Measurements from ENCODE around the gene HYLS1.
"Not testable (repeated sequence)": the region's sequence is repeated elsewhere in the genome, so short reads cannot be mapped to it uniquely, and the experiment has no call there.

The HYLS1 gene

DNA sequence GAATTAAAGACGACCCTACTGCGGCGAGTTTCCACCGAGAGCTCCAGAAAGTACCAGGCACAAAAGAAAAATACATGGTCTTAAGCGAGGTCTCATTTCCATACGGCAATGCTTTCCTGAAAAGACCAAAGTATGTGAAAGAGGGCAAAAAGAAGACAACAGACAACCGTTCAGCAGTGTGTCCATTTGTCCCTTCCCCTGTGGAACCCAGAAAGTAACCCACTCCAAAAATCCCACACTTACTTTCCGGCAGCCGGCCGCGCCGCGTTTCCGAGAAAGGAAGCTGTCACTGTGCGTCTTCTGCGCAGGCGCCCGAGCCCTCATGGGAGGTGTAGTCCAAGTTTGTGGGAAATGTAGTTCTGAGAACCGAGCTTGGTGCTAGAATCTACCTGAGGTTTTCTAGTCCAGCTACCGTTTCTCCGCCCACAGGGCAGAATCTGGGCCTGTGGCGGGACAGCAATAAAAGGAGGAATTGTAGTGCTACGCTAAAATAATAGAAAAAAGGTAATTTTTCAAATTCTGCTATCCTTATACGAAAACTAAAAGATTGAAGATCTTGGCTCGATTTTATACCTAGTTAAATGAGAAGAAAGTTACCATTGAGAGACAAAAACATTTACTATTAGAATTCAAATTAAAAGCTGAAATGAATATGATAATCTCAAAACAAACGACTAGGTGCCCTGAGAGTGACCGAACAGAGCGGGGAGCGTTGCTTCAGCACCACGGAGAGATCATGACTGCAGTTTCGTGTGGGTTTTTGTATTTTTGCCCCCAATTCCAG is 15.7 kb downstream of the HYLS1 start, which contains the start of gene PUS3:
Gene PUS3, minus strand, starts transcription at position 280 of the 784 bp plus-strand sequence. CDS start 6,922 bp downstream, outside the sequence.
- peak; percentile 78 for DNase-seq (ENCODE audit: low spot score)

DNA sequence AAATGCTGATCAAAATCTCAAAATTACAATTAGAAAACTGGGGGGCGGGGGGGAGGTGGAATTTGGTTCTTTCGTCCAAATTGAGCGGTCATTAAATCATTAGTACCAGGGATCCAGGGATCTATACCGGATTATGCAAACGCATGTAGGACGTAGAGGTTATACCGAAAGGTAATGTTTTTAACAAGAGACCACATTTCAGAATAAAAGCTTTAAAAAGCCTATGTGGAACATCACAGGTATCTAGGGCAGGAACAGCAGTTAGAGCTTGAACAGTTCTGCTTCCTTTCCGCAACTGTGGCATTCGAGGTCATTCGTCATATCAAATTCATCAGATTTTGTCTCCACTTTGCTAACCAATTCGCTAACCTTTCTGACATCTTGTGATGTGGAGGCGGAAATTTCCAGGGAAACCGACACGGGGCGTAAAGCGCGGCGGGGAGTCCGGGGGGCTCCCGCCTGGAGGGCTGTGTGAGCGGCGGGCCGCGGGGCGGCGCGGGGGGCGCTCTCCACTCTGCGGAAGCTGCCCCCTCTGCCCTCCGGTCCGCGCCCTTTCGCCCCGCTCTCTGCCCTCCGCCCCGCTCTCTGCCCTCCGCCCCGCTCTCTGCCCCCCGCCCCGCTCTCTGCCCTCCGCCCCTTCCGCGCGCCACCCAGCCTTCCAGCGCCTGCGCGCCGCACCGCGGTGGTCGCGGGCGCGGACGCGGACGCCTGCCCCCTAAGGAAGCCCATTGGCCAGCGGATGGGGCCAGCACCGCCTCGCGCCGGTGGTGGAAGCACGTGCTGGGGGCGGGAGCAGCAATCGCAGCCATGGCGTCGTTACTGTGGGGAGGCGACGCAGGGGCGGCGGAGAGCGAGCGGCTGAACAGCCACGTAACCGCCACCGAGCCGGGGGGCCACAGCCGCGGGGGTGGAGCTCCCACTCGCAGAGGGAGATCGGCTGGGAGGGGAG is 16.5 kb downstream of the HYLS1 start, which contains the start of gene DDX25:
Gene DDX25, plus strand, starts transcription at position 798 of the 949 bp plus-strand sequence. Its CDS starts 10 bp downstream, at position 808.
- no peak for DNase-seq (ENCODE audit: low spot score)

DNA sequence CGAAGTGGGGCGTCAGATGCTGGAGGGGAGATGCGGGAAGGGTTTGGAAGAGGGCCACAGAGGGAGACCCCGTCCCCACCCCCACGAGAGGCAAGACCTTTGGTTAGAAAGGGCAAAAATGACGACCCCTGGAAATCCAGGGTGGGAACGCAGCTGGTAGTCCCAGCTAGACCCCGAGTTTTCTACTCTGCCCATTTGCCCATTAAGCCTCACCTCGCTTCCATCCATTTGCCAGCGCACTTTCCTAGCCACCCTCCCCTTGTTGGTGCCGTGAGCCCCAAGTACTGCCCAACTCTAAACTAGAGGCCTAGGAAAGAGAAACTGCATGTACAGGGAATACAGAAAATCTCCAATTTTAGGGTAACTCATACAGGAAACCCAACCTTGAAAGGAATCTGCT is 17.2 kb downstream of the HYLS1 start:
- no peak for DNase-seq (ENCODE audit: low spot score)

DNA sequence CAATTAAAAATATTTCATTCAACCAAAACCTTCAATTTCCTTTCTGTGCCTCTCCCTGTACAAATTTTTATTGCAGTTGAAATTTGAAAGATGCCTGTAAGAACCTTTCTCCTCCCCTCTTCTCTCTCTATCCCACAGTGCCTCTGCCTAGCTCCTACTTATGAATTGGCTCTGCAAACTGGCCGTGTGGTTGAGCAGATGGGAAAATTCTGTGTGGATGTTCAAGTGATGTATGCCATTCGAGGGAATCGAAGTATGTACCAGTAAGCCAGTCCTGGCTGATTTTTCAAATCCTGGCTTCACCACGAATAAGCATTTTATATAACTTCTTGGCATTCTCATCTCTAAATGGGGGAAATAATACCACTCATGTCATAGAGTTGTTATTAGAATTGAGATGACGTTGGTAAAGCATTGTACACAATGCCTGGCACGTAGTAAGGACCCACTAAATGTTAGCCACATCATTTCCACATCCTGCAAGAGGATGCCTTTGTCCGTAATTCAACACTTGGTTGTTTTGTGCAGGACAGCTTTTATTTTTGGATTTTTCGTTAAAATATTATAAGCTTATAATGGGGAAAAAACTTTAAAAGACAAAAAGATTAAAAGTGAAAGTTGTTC is 22.9 kb downstream of the HYLS1 start:
- no peak for DNase-seq (ENCODE audit: low spot score)

DNA sequence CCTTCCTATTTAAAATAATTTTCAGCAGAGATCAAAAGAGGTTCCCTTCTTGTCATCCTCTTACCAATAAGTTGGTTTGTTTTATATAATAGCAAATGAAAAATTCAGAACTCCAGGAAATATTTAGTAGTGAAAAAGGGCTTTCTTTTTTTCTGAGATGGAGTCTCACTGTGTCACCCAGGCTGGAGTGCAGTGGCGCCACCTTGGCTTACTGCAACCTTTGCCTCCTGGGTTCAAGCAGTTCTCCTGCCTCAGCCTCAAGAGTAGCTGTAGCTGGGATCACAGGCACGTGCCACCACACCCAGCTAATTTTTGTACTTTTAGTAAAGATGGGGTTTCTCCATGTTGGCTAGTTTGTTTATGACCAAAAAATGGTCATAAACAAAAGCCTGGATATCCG is 27.1 kb downstream of the HYLS1 start:
- not testable (repeated sequence) for DNase-seq (ENCODE audit: low spot score)

DNA sequence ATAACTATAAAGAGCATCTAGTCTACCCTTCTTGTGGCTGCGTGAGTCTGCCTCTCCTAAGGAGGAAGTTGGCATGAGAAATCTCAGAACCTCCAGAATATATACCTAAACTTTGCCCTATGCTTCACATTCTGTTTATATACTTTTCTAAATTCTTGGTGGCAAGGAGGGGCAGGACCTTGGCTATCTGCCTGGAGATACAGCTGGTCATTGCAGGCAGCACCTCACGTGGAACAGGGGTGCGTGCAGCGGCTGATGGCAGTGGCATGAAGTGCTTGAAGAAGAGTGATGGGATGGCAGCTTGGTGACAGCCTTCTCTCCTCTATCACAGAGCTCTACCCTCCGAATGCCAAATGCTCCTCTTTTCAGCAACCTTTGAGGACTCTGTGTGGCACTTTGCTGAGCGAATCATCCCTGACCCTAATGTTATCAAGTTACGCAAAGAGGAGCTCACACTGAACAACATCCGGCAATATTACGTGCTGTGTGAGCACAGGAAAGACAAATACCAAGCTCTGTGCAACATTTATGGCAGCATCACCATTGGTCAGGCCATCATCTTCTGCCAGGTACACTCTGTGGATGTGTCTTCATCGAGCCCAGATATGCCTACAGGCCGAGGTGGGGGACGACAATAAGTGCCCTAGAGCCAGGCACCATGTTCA is 29.3 kb downstream of the HYLS1 start:
- no peak for DNase-seq (ENCODE audit: low spot score)

DNA sequence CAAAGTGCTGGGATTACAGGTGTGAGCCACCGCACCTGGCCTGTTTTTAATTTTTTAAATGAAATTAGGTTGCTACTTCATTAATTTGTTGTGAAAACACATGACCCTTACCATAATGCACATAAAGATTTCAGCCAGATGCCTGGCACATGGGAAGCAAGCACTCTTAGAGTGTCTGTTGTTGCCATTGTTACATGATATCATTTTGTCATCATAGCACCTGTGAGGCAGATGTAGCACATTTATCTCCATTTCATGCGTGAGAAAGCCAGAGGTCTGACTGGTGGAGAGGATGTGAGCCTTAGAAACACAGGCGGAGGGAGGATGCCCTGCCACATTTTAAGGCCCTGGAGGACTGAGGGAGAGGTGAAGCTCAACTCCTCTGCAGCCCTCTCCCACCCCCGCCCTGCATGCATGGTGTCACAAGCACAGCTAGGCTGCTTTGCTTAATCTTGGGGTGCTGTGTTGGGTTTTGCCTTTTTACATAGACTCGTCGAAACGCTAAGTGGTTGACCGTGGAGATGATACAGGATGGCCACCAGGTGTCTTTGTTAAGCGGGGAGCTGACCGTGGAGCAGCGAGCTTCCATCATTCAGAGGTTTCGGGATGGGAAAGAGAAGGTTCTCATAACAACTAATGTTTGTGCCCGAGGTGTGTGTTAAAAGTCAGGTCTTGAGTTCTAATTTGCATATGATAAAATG is 30.8 kb downstream of the HYLS1 start:
- no peak for DNase-seq (ENCODE audit: low spot score)

DNA sequence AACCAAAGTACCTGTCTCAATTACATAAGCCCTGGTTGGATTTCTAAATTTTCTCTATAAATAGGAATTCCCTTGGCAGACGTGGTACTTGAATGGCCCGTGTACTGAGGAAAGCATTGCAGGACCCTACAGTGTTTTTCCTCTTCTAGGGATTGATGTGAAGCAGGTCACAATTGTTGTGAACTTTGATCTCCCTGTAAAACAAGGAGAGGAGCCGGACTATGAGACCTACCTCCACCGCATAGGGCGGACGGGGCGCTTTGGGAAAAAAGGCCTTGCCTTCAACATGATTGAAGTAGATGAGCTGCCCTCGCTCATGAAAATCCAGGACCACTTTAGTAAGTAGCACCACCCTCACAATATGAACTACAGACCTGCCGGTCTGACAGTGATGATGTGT is 33.6 kb downstream of the HYLS1 start:
- DNase-seq (ENCODE audit: low spot score): no peak

DNA sequence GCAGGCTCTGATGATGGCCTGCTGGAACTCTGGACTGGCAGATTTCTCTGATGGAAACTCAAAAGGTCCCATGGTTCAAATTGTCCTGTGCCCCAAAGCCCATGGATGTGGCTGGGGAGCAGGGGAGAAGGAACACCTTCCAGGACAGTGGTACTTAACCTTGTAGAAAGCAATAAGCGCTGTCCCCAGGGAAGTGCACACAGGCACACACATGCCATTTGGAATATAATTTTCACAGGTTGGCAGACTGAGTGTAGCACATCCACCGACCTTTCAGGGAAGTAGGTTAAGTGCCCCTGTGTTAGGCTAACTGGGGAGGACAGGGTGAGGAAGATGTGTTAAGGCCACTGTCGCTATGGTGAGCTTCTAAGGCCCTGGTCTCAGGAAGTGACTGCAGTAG is 34.7 kb downstream of the HYLS1 start:
- no peak for DNase-seq (ENCODE audit: low spot score)

DNA sequence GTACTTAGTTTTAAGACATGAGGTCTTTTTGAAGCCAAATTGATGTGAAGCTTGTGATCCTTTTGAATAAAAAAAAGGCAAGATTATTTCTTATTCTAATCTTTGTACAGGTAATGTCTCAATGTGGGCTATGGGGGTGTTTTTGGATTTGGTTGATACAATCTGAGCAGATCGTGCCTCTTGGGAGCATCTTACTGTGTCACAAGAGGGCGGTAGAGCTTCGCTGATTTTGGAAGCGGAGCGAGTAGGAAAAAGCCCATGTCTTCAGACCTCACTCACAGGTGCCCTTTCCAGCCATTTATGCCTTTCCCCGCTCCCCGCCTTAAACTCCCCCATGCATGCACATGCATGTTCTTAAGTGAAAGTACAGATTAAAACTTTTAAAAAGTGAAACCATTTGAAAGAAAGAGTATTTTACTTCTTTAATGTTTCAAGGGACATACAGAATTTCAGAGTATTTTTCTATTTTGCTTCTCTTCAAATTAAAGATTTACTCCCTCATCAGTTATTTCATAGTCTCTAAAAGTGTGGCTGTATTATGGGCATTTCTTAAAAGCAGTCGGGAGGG is 35.6 kb downstream of the HYLS1 start:
- DNase-seq (ENCODE audit: low spot score): peak; percentile 43

DNA sequence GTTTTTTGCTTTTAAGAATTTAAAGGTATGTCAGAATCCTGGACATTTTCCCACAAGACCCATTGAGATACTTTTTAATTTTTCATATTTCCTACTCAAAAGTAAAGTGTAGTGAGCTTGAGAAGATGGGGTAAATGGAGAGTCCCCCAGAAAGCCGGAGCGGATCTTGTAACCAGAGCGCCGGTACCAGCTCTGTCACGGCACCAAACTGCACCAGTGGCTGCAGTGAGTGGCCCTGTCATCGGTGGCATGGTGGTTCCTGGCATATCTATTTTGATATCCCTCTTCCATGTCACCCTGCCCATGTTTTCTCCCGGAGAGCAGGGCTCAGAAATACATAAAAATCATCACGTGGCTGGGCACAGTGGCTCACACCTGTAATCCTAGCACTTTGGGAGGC is 36.2 kb downstream of the HYLS1 start:
- DNase-seq (ENCODE audit: low spot score): no peak

DNA sequence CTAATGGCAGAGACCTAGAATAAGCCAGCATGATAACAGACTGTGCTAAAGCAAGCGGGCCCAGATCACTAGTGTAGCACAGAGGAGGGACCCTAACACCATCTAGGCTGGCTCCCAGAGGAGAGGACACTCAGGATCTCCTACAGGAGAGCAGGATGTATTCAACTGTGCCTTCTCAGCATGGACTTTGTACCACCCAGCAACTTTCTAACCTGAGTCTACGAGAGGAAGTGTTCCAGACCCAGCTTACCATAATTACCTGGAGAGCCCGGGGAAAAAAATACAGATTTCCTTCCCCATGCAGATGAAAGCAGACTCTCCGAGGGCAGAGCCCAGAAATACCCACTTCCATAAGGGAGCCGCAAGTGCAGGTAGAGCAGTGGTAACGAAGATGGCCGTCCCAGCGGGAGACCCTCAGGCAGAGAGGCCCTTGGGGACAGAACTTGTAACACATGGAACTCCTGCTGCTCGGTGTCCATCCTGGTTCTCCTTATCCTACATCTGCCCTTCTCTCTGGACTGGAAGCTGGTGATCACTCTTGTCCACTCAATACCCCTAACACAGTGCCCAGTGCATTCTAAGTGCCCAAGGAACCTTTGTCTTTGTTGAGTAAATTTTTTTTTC is 37.0 kb downstream of the HYLS1 start:
- DNase-seq (ENCODE audit: low spot score): no peak

DNA sequence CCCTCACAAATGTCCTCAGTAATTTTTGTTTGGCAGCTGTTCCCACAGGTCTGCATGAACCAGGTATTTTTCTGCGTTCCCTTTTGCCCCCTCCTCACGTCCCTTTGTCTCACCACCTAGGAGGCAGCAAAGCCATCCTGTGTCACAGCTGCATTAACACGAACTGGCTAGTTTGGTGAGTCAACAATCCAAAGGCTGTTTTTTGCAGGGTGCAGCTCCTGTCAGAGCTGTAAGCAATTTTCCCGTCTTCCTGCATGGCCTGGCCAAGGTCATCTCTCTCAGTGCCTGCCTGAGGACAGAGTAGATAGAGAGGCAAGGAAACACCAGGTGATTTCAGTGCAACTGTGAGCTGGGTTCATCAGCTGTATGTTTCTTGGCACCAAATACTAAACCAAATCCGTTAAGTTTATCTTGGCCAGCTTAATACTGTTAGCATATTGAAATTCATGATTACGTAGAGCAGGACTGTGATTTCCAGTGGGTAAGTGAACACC is 37.8 kb downstream of the HYLS1 start:
- no peak for DNase-seq (ENCODE audit: low spot score)

DNA sequence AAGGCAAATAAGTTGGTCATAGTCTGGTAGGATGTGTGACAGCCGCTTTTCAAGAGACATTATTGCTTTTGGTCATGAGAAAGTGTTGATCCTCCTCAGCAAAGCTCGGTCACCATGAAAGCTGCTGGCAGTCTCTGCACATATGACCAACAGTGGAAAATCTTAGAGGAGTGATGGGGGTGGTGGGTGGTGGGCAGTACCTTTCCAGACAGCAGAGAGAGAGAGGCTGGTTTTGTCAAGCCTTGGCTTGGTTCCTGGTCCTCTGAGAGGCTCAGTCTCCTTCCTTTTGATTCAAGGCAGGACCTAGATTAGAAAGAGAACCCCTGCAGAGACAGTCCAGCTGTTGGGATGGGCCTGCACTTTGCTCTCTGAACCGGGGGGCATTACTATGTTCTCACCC is 38.3 kb downstream of the HYLS1 start:
- DNase-seq (ENCODE audit: low spot score): no peak

DNA sequence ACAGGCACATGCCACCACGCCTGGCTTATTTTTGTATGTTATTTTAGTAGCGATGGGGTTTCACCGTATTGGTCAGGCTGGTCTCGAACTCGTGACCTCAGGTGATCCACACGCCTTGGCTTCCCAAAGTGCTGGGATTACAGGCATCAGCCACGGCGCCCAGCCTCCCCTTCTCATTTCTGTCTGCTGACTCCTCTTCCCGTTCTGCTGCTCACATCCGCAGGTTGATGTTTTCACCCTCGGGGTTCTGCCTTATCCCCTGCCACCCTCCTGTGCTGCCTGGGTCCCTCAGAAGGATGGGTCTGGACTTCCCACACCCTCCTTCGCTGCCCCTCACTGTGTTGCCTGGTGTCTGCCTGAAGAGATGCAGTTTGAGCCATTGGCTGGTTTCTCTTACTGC is 39.2 kb downstream of the HYLS1 start:
- DNase-seq (ENCODE audit: low spot score): no peak

DNA sequence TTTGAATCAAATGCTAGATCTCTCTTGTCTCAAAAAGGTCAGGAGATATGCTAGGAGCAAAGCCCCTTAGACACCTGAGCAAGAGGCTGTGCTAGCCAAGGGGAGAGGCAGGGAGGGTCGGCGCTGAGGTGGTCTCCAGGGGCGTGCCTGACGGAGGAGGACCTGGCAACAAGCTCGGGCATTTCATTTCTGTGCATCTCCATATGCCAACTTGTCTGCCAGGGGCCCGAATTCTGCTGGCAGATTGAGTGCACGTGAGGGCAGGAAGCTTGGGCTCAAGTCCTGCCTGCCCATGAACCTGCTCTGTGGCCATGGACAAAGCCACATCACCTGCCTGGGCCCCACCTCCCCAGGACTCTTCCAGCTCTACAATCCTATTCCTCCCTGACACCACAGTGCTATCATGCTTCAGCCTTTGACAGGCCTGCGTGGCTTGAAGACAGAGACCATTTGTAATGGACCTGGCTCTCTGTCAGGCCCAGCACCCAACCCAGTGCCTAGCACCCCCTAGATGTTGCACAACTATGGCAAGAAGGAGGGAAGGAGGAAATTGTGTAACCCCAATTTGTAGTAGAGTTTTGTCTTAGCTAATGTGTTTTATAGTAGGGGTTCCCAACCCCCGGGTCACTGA is 42.1 kb downstream of the HYLS1 start:
- no peak for DNase-seq (ENCODE audit: low spot score)

DNA sequence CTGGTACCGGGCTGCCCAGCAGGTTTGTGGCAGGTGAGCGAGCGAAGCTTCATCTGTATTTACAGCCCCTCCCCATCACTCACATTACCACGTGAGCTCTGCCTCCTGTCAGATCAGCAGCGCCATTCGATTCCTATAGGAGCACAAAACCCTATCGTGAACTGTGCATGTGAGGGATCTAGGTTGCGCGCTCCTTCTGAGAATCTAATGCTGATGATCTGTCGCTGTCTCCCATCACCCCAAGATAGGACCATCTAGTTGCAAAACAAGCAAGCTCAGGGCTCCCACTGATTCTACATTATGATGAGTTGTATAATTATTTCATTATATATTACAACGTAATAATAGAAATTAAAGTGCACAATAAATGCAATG is 42.6 kb downstream of the HYLS1 start:
- DNase-seq (ENCODE audit: low spot score): no peak

DNA sequence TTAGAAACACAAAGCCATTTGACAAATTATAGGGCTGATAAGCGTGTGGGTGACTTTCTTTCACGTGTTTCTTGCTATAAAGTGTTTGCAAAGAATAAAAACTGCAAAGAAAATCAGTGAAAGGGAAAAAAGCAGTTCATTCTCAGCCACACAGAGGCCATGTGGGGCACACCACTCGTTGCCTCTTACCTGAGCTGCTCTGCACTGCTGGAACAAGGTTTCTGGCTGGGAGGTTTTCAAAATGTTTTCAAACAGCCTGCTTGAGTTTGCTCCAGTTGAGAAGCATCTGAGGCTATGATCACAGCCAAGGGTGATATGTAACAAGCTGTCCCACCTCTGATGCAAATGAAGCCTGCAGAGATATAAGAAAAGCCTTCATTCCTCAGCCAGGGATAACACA is 43.6 kb downstream of the HYLS1 start:
- DNase-seq (ENCODE audit: low spot score): no peak

DNA sequence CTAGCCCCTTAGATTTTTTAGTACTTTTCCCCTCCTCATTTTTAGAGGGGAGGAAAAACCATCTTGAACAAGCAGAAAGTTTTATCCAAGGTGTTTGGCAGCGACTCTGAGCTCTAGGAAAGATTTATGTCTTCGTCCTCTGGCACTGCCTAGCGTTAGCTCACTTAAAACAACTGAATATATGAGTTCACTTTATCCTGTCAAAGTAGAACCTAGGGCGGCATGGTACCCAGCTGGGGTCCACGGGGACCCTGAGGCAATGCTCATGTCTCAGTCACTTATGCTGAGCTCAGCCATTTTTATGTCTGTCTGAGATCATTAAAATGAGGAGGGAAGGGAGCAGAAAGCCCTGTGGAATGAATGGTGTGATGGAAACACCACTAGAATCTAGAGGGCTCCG is 44.2 kb downstream of the HYLS1 start:
- DNase-seq (ENCODE audit: low spot score): no peak

DNA sequence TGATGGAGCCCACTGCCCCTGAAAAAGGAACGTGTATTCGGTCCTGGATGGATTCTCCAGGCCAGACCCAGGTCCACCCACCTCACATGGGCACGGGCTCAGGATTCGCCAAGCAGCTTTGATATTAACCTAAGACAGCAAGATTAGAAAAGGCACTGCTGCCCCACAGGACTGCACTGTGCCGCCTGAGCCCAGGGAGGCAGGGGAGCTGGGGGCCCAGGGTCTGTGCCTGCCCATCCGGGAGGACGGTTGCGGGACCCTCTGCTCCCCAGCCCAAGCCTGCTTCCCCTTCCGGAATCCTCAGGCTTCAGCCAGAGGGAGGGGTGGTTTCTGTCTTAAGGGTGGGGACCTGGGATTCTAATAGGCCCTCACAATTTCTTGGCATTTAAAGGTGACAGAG is 44.8 kb downstream of the HYLS1 start:
- DNase-seq (ENCODE audit: low spot score): no peak
